GM19023 (cell line): ENCODE measurements around the gene LIMS2.

ENCODE experiments used
- ATAC-seq: cut with Tn5 transposase; IDR thresholded peaks from one replicate; pipeline ENCODE4 v1.9.1; 2021; ENCODE audit warnings: mild to moderate bottlenecking, moderate library complexity; ENCODE audit not compliant: unreplicated experiment

Gene LIMS2

GRCh38 chr2:127608061-127609030, 67.0 kb downstream of the LIMS2 start:
- no peak for ATAC-seq

DNA sequence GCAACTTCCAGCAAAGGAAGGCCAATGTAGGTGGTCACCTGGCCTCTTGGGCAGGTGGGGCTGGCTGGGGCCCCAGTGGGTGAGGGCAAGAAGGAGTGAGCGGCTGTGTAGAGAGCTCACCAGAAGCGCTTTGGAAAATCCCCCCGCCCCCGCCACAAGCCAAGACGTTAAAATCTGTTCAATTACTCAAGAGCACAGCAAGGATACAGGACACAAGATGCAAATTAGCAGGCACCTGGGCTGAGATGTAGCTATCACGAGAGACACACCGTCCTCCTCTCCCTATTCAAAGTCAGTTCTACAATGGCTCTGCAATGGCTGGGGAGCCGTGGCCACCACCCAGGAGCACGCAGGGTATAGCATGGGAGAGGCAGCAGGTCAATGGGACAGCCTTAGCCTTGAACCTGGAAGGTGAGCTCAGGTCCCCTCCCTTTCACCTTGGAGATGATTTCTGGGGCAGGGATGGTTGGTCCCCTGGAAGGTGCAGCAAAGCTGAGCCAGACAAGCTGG, 67.9 kb downstream of the LIMS2 start:
- no peak for ATAC-seq

GRCh38 chr2:127606625-127607398, 68.5 kb downstream of the LIMS2 start:
- ATAC-seq = no peak

DNA sequence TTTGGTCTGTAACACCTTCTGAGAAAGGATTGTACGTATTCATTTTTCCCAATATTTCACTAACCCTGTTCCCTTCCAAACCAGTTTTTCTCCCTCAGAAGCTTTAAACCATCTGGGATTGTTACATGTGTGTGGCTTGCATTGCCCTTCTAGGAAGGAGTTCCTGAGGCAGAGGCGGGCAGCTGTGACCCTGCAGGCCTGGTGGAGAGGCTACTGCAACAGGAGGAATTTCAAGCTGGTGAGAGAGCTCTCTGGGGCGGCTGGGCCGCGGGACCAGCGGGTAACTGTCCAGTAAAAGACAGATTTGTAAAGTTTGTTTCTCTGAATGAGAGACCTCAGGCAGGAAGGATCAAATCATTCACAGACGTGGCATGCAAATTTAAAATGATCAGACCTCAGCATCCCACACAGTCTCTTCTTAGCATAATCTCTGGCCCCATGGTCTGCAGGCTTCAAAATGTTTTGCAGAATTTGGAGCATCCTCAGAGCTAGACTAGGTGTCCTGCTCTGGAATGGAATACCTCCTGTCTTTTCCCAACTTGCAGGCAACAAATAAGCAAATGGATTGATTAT, 69.6 kb downstream of the LIMS2 start:
- ATAC-seq = no peak

DNA sequence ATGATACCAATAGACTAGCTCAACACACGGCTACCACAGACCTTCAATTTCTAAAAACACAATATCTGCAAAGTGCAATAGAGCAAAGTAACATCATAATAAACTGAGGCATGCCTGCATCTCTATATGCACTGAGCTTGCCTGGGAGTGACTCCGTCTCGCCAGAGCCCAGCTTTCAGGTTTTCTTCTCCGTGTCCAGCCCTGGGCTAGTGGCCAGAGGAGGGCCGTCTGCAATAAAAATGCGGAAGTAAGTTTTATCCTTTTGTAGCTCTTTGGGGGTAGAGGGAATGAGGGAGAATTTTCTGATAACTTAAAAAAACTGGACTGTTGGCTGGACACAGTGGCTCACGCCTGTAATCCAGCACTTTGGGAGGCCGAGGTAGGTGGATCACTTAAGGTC, 70.3 kb downstream of the LIMS2 start:
- ATAC-seq = no peak

DNA sequence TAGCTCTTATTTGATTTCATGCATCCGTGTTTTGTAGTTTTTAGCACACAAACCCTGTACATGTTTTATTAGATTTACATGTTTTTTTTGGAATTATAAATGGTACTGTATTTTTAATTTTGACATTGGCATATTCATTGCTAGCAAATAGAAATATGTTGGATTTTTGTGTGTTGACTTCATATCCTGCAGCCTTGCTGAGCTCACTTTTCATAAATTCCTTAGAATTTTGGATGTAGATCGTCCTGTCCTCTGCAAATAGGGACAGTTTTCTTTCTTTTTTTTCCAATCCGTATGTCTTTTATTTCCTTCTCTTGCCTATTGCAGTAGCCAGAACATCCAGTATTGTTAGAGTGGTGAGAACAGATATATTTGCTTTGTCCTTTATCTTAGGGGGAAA, 76.1 kb downstream of the LIMS2 start:
- ATAC-seq = no peak

DNA sequence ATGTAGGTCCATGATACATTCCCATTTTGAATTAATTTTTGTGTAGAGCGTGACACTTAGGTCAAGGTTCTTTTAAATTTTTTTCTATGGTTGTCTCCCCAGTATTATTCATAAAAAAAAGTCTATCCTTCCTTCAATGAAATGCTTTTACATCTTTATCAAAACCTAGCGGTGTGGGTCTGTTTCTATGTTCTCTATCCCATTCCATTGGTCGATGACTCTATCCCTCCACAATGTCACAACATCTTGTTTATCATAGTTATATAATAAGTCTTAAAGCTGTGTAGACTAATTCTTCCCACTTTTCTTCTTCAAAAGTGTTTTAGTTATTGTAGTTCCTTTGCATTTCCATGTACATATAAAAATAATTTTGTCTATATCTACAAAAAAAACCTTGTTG, 76.6 kb downstream of the LIMS2 start:
- no peak for ATAC-seq

DNA sequence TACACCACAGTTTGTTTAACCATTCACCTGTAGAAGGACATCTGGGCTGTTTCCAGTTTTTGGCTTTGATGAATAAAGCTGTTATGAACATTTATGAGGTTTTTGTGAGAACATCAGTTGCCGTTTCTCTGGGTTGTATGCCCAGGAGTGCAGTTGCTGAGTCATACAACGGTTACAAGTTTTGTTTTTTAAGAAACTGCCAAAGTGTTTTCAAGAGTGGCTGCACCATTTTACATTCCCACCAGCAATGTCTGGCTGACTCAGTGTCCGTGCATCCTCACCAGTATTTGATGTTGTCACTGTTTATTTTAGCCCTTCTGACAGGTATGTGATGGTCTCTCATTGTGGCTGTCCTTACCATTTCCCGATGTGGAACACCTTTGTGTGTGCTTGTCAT, 77.3 kb downstream of the LIMS2 start:
- ATAC-seq = no peak

DNA sequence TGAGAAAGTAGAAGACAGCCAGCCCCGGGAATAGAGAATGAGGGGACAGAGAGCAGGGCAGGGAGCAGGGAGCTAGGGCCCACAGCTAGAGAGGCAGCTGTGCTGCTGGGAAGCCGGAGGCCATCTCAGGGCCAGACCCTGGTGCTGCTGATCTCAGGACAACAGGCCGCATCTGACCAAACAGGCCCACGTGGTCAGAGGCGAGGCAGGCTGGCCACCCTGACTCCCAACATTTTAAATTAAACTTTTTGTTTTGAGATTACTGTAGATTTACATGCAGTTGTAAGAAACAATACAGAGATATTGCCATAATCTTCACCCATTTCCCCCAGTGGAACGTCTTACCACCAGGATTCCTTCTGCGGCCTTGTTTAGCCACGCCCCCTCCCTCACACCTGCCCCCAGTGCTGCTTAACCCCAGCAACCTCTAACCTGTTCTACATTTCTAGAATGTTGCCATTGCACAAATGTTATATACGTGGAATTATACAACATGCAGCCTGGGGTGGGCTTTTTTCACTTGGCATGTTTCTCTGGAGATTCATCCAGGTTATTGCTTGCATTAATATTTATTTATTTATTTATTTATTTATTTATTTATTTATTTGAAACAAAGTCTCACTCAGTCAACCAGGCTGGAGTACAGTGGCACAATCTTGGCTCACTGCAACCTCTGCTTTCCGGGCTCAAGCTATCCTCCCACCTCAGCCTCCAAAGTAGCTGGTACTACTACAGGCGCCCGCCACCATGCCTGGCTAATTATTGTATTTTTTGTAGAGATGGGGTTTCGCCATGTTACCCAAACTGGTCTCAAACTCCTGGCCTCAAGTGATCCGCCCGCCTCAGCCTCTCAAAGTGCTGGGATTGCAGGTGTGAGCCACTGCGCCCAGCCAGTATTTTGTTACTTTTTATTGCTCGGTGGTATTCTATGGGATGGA, 78.0 kb downstream of the LIMS2 start:
- ATAC-seq = no peak

DNA sequence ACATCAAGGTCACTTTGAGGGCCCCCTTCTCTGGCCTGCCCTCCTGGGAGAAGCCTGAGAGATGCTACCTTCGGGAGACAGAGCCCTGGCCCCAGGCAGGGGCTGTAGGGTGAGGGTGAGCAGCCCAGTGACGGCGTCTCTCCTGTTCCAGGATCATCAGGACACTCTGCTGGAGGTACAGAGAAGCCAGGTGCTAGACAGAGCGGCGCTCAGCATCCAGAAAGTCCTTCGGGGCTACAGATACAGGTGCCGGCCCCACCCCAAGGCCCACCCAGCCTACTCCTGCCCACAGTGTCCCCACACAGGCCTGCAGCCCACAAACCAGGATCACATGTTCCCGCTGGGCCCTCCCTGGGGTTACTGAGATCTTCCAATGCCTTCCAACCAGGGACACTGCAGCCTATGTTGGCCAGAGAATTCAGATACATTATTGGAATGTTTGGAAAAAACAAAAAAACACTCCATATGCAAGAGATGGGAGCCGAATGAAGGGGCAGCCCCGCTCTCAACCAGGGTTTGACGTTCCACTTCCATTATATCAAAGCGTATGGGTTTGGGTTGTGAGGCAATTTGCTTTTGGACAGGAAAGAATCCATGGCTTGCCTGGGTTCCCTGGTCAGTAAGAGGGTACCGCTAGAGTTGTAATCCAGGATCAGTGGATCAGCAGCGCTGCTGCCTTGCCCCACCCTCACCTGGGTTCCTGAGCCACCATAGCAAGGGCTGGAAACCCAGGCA, 78.9 kb downstream of the LIMS2 start:
- no peak for ATAC-seq

DNA sequence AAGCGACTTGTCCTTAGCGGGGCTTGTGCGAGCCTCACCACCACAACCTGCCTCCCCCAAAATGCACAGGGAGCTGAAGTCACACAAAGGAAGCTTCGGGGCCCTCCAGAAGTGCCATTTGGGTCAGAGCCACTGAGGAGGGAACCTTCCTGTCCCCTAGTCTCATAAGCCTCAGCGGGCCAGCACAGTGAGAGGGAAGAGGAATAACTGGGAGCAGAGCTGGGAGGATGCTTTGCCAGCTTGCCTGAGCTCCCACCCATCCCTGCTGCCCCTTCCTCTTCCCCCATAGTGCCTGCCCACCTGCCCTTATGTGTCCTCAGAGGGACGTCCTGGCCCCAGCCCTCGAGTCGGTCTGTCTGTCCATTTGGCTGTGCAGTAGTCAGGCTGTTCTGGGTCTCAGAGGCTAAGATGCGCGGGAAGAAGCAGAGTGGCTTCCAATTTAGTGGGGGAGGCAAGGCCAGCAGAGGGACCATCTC, 81.2 kb downstream of the LIMS2 start:
- ATAC-seq = no peak

DNA sequence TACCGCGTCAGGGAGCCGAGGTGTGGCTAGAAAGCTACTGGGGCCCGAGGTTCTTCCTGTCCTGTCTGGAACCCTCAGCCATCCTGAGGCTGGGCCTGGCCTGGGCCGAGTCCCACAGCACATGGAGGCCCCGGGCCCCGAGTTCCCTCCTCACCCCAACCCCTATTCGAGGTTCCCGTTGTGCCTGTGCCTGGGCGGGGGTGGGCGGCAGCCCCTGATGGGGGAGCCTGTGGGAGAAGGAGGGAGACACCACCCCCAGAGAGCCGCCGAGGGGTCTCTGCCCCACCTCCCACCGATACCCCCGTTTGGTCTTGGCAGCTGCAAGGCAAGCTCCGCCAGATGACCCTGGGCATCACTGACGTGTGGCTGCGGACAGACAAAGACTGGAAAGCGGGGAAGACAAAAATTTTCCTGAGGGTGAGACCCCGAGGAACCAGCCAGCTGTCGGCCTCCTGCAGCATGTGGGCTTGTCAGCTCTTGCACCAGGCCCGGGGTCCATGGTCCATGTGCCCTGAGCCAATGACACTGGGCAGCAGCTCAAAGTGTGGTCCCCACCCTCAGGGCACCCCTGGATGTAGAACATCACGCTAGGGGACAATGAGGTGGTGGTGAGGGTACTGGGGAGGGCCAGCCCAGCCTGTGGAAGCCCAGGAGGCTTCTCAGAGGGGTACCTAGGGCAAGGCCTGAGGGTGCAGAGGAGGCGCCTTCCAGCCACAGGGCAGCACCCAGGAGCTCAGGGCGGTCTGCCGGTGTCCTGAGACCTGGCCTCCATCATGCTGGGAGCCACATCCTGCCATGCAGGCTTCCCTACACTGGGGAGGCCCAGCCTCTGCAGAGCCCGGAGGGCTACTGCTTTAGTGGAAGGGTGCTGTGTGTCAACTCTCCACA, 81.9 kb downstream of the LIMS2 start:
- no peak for ATAC-seq

DNA sequence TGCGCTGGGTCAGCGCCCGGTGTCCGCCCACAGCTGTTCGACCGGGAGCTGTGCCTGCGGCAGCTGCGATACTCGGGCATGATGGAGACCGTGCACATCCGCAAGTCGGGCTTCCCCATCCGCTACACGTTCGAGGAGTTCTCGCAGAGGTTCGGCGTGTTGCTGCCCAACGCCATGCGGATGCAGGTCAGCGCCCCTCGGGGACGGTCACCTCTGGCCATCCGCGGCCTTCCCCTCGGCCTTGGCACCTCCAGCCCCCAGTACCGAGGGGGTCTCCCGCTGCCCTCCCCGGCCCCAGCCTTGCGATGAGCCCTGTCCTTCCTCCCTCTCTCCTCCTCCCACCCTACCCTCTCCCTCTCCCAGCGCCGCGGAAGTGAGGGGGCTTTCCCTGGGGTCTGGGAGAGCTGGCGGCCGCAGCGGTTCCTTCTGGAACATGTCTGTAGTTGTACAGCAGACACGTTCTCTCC, 82.5 kb downstream of the LIMS2 start:
- no peak for ATAC-seq

GRCh38 chr2:127591221-127591923, 84.0 kb downstream of the LIMS2 start:
- no peak for ATAC-seq

- ATAC-seq = no peak
Observed at GRCh38 chr2:127590386-127591190, 84.7 kb downstream of the LIMS2 start.

- ATAC-seq = no peak
Observed at GRCh38 chr2:127589841-127590240, 85.5 kb downstream of the LIMS2 start.

GRCh38 chr2:127589358-127589757, 86.0 kb downstream of the LIMS2 start:
- no peak for ATAC-seq
